IMR-90 (cell line): ENCODE measurements around the gene KRT4. TPM values are rescaled to one million over a fixed set of nuclear protein-coding genes. Genes with fewer than 3 reads are reported as not detected.

Experiments
- ATAC-seq: fragments of 200-7000 bp; cut with Tn5 transposase; 2 replicates; pipeline ENCODE4 v1.9.1; 2020; ENCODE audit warnings: low read depth, mild to moderate bottlenecking, moderate library complexity
- BruUV-seq: library from RNA; stranded (reverse); fragments of 400-500 nt; replicated peaks from 2 replicates; lab custom pipeline; 2021; lab: Mats Ljungman, UMichigan
- CTCF ChIA-PET: fragments of 300-600 bp; formaldehyde crosslinking; extraction: SDS; loops from one replicate; lab custom pipeline; 2021; ENCODE audit warnings: antibody characterized with exemption; lab: Yijun Ruan, JAX
- POLR2A ChIA-PET: fragments of 300-600 bp; sonication (Branson Sonifier 250); formaldehyde crosslinking; loops from one replicate; lab custom pipeline; 2022; ENCODE audit warnings: antibody characterized with exemption; ENCODE audit not compliant: unreplicated experiment; lab: Charles Lee
- DNase-seq: peaks from one replicate; pipeline ENCODE4 v3.0.0; 2013
- H2AFZ ChIP-seq: replicated peaks from 2 replicates; pipeline ENCODE3; 2013; ENCODE audit warnings: low read length, mild to moderate bottlenecking; ENCODE audit not compliant: poor library complexity
- H2AK5ac ChIP-seq: 2 replicates; pipeline ENCODE4 v1.6.1; 2013; ENCODE audit warnings: low read depth, low read length, inconsistent platforms
- H2AK9ac ChIP-seq: replicated peaks from 2 replicates; pipeline ENCODE3; 2013; ENCODE audit warnings: mild to moderate bottlenecking, low read depth, low read length, moderate library complexity; ENCODE audit not compliant: poor library complexity
- H2BK120ac ChIP-seq: 2 replicates; pipeline ENCODE4 v1.6.1; 2013; ENCODE audit warnings: low read depth, low read length, inconsistent platforms
- H2BK15ac ChIP-seq: 3 replicates; pipeline ENCODE4 v1.6.1; 2013; ENCODE audit warnings: low read depth, low read length, inconsistent platforms
- H2BK20ac ChIP-seq: 2 replicates; pipeline ENCODE4 v1.6.1; 2013; ENCODE audit warnings: low read depth, mild to moderate bottlenecking, inconsistent platforms, low read length, moderate library complexity
- H2BK5ac ChIP-seq: 2 replicates; pipeline ENCODE4 v1.6.1; 2013; ENCODE audit warnings: mild to moderate bottlenecking, low read depth, low read length, inconsistent platforms; ENCODE audit not compliant: poor library complexity, severe bottlenecking
- H3K14ac ChIP-seq: replicated peaks from 2 replicates; pipeline ENCODE4 v1.6.1; 2013; ENCODE audit warnings: low read depth, low read length, inconsistent platforms
- H3K18ac ChIP-seq: 2 replicates; pipeline ENCODE4 v1.6.1; 2013; ENCODE audit warnings: low read depth, low read length, control low read depth
- H3K23ac ChIP-seq: 2 replicates; pipeline ENCODE4 v1.6.1; 2013; ENCODE audit warnings: low read depth, low read length, inconsistent platforms
- H3K27ac ChIP-seq: 2 replicates; pipeline ENCODE4 v1.5.1; 2013; ENCODE audit warnings: mild to moderate bottlenecking, control low read depth, low read length; ENCODE audit not compliant: insufficient read depth
- H3K27me3 ChIP-seq: 2 replicates; pipeline ENCODE4 v1.6.1; 2013; ENCODE audit warnings: low read length; ENCODE audit not compliant: control insufficient read depth, insufficient read depth
- H3K36me3 ChIP-seq: 2 replicates; pipeline ENCODE4 v1.6.1; 2013; ENCODE audit warnings: low read length, mixed read lengths; ENCODE audit not compliant: control insufficient read depth, insufficient read depth
- H3K4ac ChIP-seq: 2 replicates; pipeline ENCODE4 v1.6.1; 2013; ENCODE audit warnings: low read depth, low read length, inconsistent platforms
- H3K4me1 ChIP-seq: 2 replicates; pipeline ENCODE4 v1.6.1; 2013; ENCODE audit warnings: low read length, mixed read lengths; ENCODE audit not compliant: control insufficient read depth, insufficient read depth
- H3K4me2 ChIP-seq: 2 replicates; pipeline ENCODE4 v1.6.1; 2013; ENCODE audit warnings: low read depth, mild to moderate bottlenecking, control low read depth, low read length, moderate library complexity
- H3K4me3 ChIP-seq: 2 replicates; pipeline ENCODE4 v1.5.1; 2013; ENCODE audit warnings: low read depth, mild to moderate bottlenecking, control low read depth, low read length, moderate library complexity; ENCODE audit not compliant: insufficient read depth
- H3K56ac ChIP-seq: 2 replicates; pipeline ENCODE4 v1.6.1; 2013; ENCODE audit warnings: low read length, inconsistent platforms; ENCODE audit not compliant: insufficient read depth; ENCODE audit errors: extremely low read depth
- H3K79me1 ChIP-seq, 2 experiments: 2 replicates each; pipeline ENCODE4 v1.6.1; 2013; ENCODE audit warnings: low read length in 2 of 2, inconsistent platforms in 1 of 2, low read depth in 1 of 2
- H3K9ac ChIP-seq: 2 replicates; pipeline ENCODE4 v1.6.1; 2013; ENCODE audit warnings: low read depth, low read length, control low read depth
- H3K9me1 ChIP-seq: 2 replicates; pipeline ENCODE4 v1.6.1; 2013; ENCODE audit warnings: low read length, inconsistent platforms; ENCODE audit not compliant: insufficient read depth
- H3K9me3 ChIP-seq: 2 replicates; pipeline ENCODE4 v1.6.1; 2013; ENCODE audit warnings: low read length; ENCODE audit not compliant: control insufficient read depth, insufficient read depth
- H4K20me1 ChIP-seq: 2 replicates; pipeline ENCODE4 v1.6.1; 2013; ENCODE audit warnings: low read length, inconsistent platforms; ENCODE audit not compliant: insufficient read depth
- H4K5ac ChIP-seq: 2 replicates; pipeline ENCODE4 v1.6.1; 2013; ENCODE audit warnings: mild to moderate bottlenecking, low read depth, low read length, control low read depth
- H4K8ac ChIP-seq, 2 experiments: 2 replicates each; pipeline ENCODE4 v1.6.1; 2013; ENCODE audit warnings: low read depth in 2 of 2, low read length in 2 of 2, control low read depth in 1 of 2, inconsistent platforms in 1 of 2
- H4K91ac ChIP-seq: 2 replicates; pipeline ENCODE4 v1.6.1; 2013; ENCODE audit warnings: low read depth, low read length, inconsistent platforms; ENCODE audit not compliant: insufficient read depth
- MXI1 ChIP-seq: IDR thresholded peaks from 2 replicates; pipeline ENCODE4 v1.6.1; 2012; ENCODE audit warnings: low read depth, mild to moderate bottlenecking, low read length, moderate library complexity, borderline replicate concordance
- WGBS, 2 experiments: methylation state at CpG; one replicate each; pipeline versions ENCODE4 v1.1.5 to v1.1.7; 2013; ENCODE audit warnings: missing lambda C conversion rate in 2 of 2; ENCODE audit not compliant: insufficient read length in 1 of 2; ENCODE audit errors: extremely low coverage in 2 of 2; 5-methylcytosine and 5-hydroxymethylcytosine counted together
- dilution Hi-C: fragments of 300-500 bp; cut with HindIII; formaldehyde crosslinking; loops from one replicate; pipeline ENCODE4 v1.14.3; 2018; ENCODE audit warnings: low sequenced_read_pairs; ENCODE audit not compliant: unreplicated experiment
- in situ Hi-C: fragments of 300-500 bp; cut with MboI; formaldehyde crosslinking; loops from 3 replicates; pipeline ENCODE4 v1.14.3; 2019; ENCODE audit warnings: low sequenced_read_pairs, inconsistent platforms, mixed read lengths
- intact Hi-C: fragments of 100-400 bp; cut with micrococcal nuclease; formaldehyde crosslinking; loops from 2 replicates; pipeline ENCODE4 v1.10.0; 2022
- polyA plus RNA-seq, 3 experiments: library from polyadenylated mRNA; depleted of rRNA; stranded (reverse); fragments of >200 nt; gene quantifications; 2 replicates each; pipeline ENCODE4 v1.2.3, GENCODE V29; 2012; ENCODE audit warnings: low replicate concordance in 1 of 3
- total RNA-seq: library from RNA; depleted of rRNA; stranded (reverse); fragments of >200 nt; gene quantifications from 2 replicates; pipeline ENCODE4 v1.2.3, GENCODE V29; 2012

The KRT4 gene
- total and polyA plus RNA-seq, 2 of the 4 experiments (the other 2 are of a cell fraction) = under 0.01 to 0.07 TPM

- Histone ChIP-seq H3K9me1 (no peaks in the 10 kb centered on the region), H2BK5ac (no peak overlapping the region), H3K23ac (no peak overlapping the region), H4K91ac (no peak overlapping the region), H3K14ac (no peak overlapping the region), H4K8ac (no peak overlapping the region), H3K18ac (no peak overlapping the region), H3K56ac (no peak overlapping the region), H2BK15ac (no peak overlapping the region), H2AK5ac (no peak overlapping the region), H2AFZ (no peak overlapping the region), H2AK9ac (no peak overlapping the region), H3K79me1 (no peaks in the 10 kb centered on the region), H3K9me3 (no peaks in the 10 kb centered on the region), H3K4me1 (no peaks in the 10 kb centered on the region), H3K27ac (no peak overlapping the region), H3K4ac (no peak overlapping the region), H2BK20ac (no peak overlapping the region), H4K5ac (no peak overlapping the region), H4K20me1 (no peaks in the 10 kb centered on the region), H3K36me3 (no peaks in the 10 kb centered on the region), H3K4me2 (no peak overlapping the region), H3K27me3 (peaks cover 28% of the 10 kb centered on the region), H3K4me3 (no peak overlapping the region), H2BK120ac (no peak overlapping the region), H3K9ac (no peak overlapping the region)
- no peak for ATAC-seq
- in situ Hi-C loops (no loop called here), dilution Hi-C loops (no loop called here), intact Hi-C loops (no loop called here)
- TF ChIP-seq MXI1 = no peak
- WGBS, 2 experiments = 89% methylated on average over 1 of the region's 3 CpGs; no CpG with 5 or more reads in 1 of the 2 experiments
- POLR2A ChIA-PET = no interaction called here
- no peak for DNase-seq
- no TSS peak for BruUV-seq
- CTCF ChIA-PET = no interaction called here
Measured at GRCh38 chr12:52857500-52857899, 43.6 kb upstream of the KRT4 start.
